SH-SY5Y (cell line): ENCODE results near the gene ZNF273.

Experiments
- GATA2 ChIP-seq: IDR thresholded peaks from 2 replicates; pipeline ENCODE4 v1.6.1; 2011; ENCODE audit warnings: mild to moderate bottlenecking, low read depth, low read length
- GATA3 ChIP-seq: IDR thresholded peaks from 2 replicates; pipeline ENCODE4 v1.6.1; 2011; ENCODE audit warnings: low read depth, mild to moderate bottlenecking, low read length, moderate library complexity

GRCh38 chr7:64947252-64948000, 44.4 kb downstream of the ZNF273 start:
- TF ChIP-seq GATA3, result no peak
- TF ChIP-seq GATA2, result no peak
